Measurements from ENCODE around the gene HOXA5. TPM values are rescaled to one million over a fixed set of nuclear protein-coding genes. Genes with fewer than 3 reads are reported as not detected.

The HOXA5 gene
- total and polyA plus RNA-seq, 8 donors, result 2.9 to 53.1 (median 10.7) TPM

DNA sequence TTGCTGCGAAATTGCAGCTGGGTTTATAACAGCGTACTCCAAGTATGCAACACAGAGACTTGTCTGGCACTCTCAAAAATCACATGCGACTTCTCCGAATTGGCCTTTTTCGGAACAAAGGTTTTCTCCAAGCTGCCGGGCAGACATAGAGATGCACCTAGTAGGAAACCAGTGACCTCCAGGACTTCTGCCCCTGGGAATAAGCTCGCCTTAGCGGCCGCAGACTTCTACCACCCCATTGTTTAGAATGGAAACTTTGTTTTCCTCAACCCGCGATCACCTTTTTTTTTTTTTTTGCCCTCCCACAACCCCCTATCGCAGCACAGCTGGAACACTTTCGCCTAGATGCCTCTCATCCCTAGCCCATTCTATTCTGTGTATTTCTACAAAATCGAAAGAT lies 35.5 kb upstream of the HOXA5 start:
- intact Hi-C loops (cut with DNase I; ENCODE audit: low total_unique reads), result loop anchor here (10.0 kb wide), 1 partner anchor 1304 kb away; no protein-coding TSS in a partner anchor
- Histone ChIP-seq H3K4me1 (peaks cover 16 to 31% (median 27%) of the 10 kb centered on the region in 4 donors), H3K27ac (no peak overlapping the region), H3K27me3 (peaks cover 50 to 100% (median 93%) of the 10 kb centered on the region in 3 donors), H3K36me3 (no peaks in the 10 kb centered on the region), H3K9me3 (peaks cover 0 to under 1% (median 0%) of the 10 kb centered on the region in 4 donors), H3K4me3 (no peak overlapping the region)
- TF ChIP-seq EP300 (IDR thresholded peaks at IDR 0.05) (no peak), POLR2AphosphoS5 (IDR thresholded peaks at IDR 0.05) (no peak), POLR2A (IDR thresholded peaks at IDR 0.05) (no peak)
- TF ChIP-seq, protein P1, sequence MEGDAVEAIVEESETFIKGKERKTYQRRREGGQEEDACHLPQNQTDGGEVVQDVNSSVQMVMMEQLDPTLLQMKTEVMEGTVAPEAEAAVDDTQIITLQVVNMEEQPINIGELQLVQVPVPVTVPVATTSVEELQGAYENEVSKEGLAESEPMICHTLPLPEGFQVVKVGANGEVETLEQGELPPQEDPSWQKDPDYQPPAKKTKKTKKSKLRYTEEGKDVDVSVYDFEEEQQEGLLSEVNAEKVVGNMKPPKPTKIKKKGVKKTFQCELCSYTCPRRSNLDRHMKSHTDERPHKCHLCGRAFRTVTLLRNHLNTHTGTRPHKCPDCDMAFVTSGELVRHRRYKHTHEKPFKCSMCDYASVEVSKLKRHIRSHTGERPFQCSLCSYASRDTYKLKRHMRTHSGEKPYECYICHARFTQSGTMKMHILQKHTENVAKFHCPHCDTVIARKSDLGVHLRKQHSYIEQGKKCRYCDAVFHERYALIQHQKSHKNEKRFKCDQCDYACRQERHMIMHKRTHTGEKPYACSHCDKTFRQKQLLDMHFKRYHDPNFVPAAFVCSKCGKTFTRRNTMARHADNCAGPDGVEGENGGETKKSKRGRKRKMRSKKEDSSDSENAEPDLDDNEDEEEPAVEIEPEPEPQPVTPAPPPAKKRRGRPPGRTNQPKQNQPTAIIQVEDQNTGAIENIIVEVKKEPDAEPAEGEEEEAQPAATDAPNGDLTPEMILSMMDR (IDR thresholded peaks at IDR 0.05), result no peak
- no peak for DNase-seq
- WGBS, 5 donors, result 38 to 45% (median 42%) methylated on average over 14 of the region's 14 CpGs

GRCh38 chr7:27178366-27178765 lies 34.9 kb upstream of the HOXA5 start:
- Histone ChIP-seq H3K4me3 (no peak overlapping the region), H3K27me3 (peaks cover 52 to 100% (median 93%) of the 10 kb centered on the region in 3 donors), H3K9me3 (peaks cover 0 to 6% (median 0%) of the 10 kb centered on the region in 4 donors), H3K27ac (no peak overlapping the region), H3K4me1 (peaks cover 19 to 31% (median 28%) of the 10 kb centered on the region in 4 donors), H3K36me3 (no peaks in the 10 kb centered on the region)
- DNase-seq, result no peak
- WGBS, 5 donors, result 65 to 78% (median 66%) methylated on average over 6 of the region's 6 CpGs
- TF ChIP-seq, protein P1 (IDR thresholded peaks at IDR 0.05), result no peak
- TF ChIP-seq EP300 (IDR thresholded peaks at IDR 0.05) (no peak), POLR2A (IDR thresholded peaks at IDR 0.05) (no peak), POLR2AphosphoS5 (IDR thresholded peaks at IDR 0.05) (no peak)
- intact Hi-C loops (cut with DNase I; ENCODE audit: low total_unique reads), result loop anchor here (10.0 kb wide), 1 partner anchor 1304 kb away; no protein-coding TSS in a partner anchor

DNA sequence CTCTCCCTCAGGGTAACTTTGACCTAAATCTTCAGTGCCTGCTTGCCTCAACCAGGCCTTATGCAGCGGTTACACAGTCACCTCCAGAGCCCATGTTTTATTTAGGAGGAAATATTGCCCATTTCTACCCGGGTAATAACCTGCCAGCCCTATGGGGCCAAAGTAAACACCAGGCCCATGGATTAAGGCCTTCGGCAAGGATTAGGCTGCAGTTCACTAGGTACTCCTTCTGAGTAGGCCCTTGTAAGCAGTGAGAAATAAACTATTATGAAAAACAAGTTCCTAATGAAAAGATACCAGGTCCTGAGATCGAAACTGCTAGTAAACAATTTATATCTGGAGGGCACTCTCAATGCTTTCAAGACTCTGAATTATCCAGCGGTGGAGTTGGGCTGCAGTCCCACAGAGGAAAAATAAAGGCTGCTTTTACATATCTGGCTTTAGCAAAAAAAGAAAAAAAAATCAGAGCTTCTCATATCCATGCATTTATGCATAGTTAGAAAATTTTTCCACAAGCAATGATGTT lies 34.4 kb upstream of the HOXA5 start:
- intact Hi-C loops (cut with DNase I; ENCODE audit: low total_unique reads), result loop anchor here (10.0 kb wide), 1 partner anchor 1303 kb away; no protein-coding TSS in a partner anchor
- TF ChIP-seq EP300 (IDR thresholded peaks at IDR 0.05), result no peak
- TF ChIP-seq POLR2A (IDR thresholded peaks at IDR 0.05), result no peak
- TF ChIP-seq, protein P1 (IDR thresholded peaks at IDR 0.05), result no peak
- no peak for TF ChIP-seq POLR2AphosphoS5 (IDR thresholded peaks at IDR 0.05)
- DNase-seq, result no peak
- H3K4me3 ChIP-seq, result no peak overlapping the region
- peaks cover 24 to 31% (median 28%) of the 10 kb centered on the region in 4 donors for H3K4me1 ChIP-seq
- H3K36me3 ChIP-seq, result no peaks in the 10 kb centered on the region
- peaks cover 50 to 100% (median 93%) of the 10 kb centered on the region in 3 donors for H3K27me3 ChIP-seq
- peaks cover 0 to 9% (median 0%) of the 10 kb centered on the region in 4 donors for H3K9me3 ChIP-seq
- 70 to 79% (median 76%) methylated on average over 5 of the region's 5 CpGs for WGBS, 5 donors
- no peak overlapping the region for H3K27ac ChIP-seq

DNA sequence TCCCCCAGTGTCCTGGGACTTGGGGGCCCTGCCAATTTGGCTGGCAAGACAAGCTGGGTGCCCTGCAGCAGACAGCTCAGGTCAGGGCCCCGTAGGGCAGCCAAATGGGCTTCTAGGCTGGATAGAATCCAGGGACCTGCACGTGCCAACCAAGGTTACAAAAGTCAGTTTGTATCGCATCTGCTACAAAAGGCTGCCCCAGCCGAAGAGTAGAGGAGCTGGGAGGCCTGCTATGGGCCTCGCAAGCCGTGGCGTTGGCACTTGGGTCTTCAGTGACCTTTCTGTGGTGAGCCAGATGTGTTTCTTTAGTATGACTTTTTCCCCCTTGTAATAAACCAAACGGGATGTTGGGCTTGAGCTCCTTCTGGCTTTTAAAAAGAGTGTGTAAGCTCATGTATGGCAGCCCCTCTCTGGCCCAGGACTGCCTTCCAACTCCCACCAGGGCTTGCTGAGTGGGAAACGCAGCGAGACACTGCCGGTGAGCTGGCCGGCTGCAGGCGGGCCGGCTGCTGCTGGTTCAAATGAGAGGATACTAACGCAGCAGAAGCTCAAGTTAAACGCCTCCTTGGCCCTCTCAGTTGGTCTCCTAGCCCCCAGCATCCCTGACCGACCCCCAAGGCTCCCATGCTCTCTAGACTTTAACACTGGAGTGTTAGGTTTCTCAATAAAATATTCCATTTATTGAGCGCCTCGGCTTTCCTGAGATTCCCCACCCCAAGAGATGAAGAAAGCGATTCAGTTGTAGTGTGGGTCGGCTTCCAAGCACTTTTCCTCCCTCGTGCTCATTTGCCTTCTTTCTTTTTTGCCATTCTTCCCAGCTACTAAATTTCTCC lies 33.7 kb upstream of the HOXA5 start:
- Histone ChIP-seq H3K27ac (no peak overlapping the region), H3K36me3 (no peaks in the 10 kb centered on the region), H3K4me1 (peaks cover 27 to 37% (median 34%) of the 10 kb centered on the region in 4 donors), H3K4me3 (no peak overlapping the region), H3K9me3 (peaks cover 0 to 9% (median 0%) of the 10 kb centered on the region in 4 donors), H3K27me3 (peaks cover 53 to 100% (median 93%) of the 10 kb centered on the region in 3 donors)
- 66 to 82% (median 75%) methylated on average over 18 to 22 of the region's 22 CpGs for WGBS, 5 donors
- TF ChIP-seq, protein P1 (IDR thresholded peaks at IDR 0.05), result no peak
- TF ChIP-seq POLR2AphosphoS5 (IDR thresholded peaks at IDR 0.05) (no peak), EP300 (IDR thresholded peaks at IDR 0.05) (no peak), POLR2A (IDR thresholded peaks at IDR 0.05) (no peak)
- no peak for DNase-seq
- intact Hi-C loops (cut with DNase I; ENCODE audit: low total_unique reads), result loop anchor here (10.0 kb wide), 1 partner anchor 1302 kb away; no protein-coding TSS in a partner anchor
